Measurements from ENCODE around the gene AKT2. TPM values are rescaled to one million over a fixed set of nuclear protein-coding genes. Genes with fewer than 3 reads are reported as not detected.

AKT2 gene
- polyA plus RNA-seq, 2 of the 4 experiments (the other 2 are of a cell fraction), result 136 to 159 TPM

GRCh38 chr19:40278361-40279035 is 6.6 kb downstream of the AKT2 start:
- Histone ChIP-seq H3K27ac (no peak overlapping the region), H3K4me3 (no peak overlapping the region), H3K4me1 (peaks cover 3% of the 10 kb centered on the region), H3K9me3 (no peaks in the 10 kb centered on the region), H3K4me2 (no peak overlapping the region)
- TF ChIP-seq HOXA7 (CRISPR knock-in tag; IDR thresholded peaks at IDR 0.05) (no peak), HDAC2 (IDR thresholded peaks at IDR 0.05) (no peak), EHMT2 (IDR thresholded peaks at IDR 0.05; ENCODE audit: low read depth) (no peak), RARB (CRISPR knock-in tag; IDR thresholded peaks at IDR 0.05) (no peak), NFE2L2 (conservative IDR thresholded peaks at IDR 0.05; ENCODE audit: low read length) (no peak), PHF8 (IDR thresholded peaks at IDR 0.05; ENCODE audit: borderline replicate concordance, low read depth) (no peak), RFX5 (IDR thresholded peaks at IDR 0.05) (no peak), CHD2 (IDR thresholded peaks at IDR 0.05; ENCODE audit: low read length, partially characterized antibody) (no peak), FOSL2 (IDR thresholded peaks at IDR 0.05) (no peak), FOSL2 (CRISPR knock-in tag; IDR thresholded peaks at IDR 0.05) (no peak), CTCF (IDR thresholded peaks at IDR 0.05) (no peak)
- TF ChIP-seq, protein P1, sequence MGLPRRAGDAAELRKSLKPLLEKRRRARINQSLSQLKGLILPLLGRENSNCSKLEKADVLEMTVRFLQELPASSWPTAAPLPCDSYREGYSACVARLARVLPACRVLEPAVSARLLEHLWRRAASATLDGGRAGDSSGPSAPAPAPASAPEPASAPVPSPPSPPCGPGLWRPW (IDR thresholded peaks at IDR 0.05), result no peak
- TF ChIP-seq, protein P2, sequence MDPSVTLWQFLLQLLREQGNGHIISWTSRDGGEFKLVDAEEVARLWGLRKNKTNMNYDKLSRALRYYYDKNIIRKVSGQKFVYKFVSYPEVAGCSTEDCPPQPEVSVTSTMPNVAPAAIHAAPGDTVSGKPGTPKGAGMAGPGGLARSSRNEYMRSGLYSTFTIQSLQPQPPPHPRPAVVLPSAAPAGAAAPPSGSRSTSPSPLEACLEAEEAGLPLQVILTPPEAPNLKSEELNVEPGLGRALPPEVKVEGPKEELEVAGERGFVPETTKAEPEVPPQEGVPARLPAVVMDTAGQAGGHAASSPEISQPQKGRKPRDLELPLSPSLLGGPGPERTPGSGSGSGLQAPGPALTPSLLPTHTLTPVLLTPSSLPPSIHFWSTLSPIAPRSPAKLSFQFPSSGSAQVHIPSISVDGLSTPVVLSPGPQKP (IDR thresholded peaks at IDR 0.05; ENCODE audit: low read depth, low read length), result no peak
- TF ChIP-seq, protein P3, sequence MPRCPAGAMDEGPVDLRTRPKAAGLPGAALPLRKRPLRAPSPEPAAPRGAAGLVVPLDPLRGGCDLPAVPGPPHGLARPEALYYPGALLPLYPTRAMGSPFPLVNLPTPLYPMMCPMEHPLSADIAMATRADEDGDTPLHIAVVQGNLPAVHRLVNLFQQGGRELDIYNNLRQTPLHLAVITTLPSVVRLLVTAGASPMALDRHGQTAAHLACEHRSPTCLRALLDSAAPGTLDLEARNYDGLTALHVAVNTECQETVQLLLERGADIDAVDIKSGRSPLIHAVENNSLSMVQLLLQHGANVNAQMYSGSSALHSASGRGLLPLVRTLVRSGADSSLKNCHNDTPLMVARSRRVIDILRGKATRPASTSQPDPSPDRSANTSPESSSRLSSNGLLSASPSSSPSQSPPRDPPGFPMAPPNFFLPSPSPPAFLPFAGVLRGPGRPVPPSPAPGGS (IDR thresholded peaks at IDR 0.05), result no peak
- FAIRE-seq, result no peak
- ATAC-seq, result no peak
- WGBS (ENCODE audit: missing lambda C conversion rate), result 91% methylated on average over 16 of the region's 16 CpGs
- no peak for DNase-seq (ENCODE audit: low read depth in 1 of 2, low spot score in 1 of 2)
- ChIA-PET CTCF (interaction anchor here (0.6 to 10.0 kb wide), 11 partner anchors 12 to 871 kb away, joined by 3 to 86 read pairs (median 3); partner anchors contain the start of gene TTC9B), POLR2A (no interaction called here)

GRCh38 chr19:40277356-40278059 is 7.6 kb downstream of the AKT2 start:
- no peak for FAIRE-seq
- Histone ChIP-seq H3K4me1 (no peaks in the 10 kb centered on the region), H3K27ac (no peak overlapping the region), H3K4me3 (no peak overlapping the region), H3K4me2 (no peak overlapping the region), H3K9me3 (no peaks in the 10 kb centered on the region)
- WGBS (ENCODE audit: missing lambda C conversion rate), result 93% methylated on average over 10 of the region's 10 CpGs
- no peak for DNase-seq (ENCODE audit: low read depth in 1 of 2, low spot score in 1 of 2)
- POLR2A ChIA-PET, result no interaction called here
- TF ChIP-seq HOXB13 (CRISPR knock-in tag; IDR thresholded peaks at IDR 0.05; ENCODE audit: low read depth) (no peak), RCOR1 (IDR thresholded peaks at IDR 0.05; ENCODE audit: low read depth, low read length) (no peak), HOXB5 (CRISPR knock-in tag; IDR thresholded peaks at IDR 0.05) (no peak), NFE2L2 (conservative IDR thresholded peaks at IDR 0.05; ENCODE audit: low read length) (no peak), POLR2AphosphoS2 (conservative IDR thresholded peaks at IDR 0.05; ENCODE audit: low read length) (no peak), BHLHE40 (IDR thresholded peaks at IDR 0.05; ENCODE audit: low read depth, low read length) (no peak), ZSCAN20 (CRISPR knock-in tag; IDR thresholded peaks at IDR 0.05) (no peak), MAFK (IDR thresholded peaks at IDR 0.05; ENCODE audit: partially characterized antibody) (no peak), EHMT2 (IDR thresholded peaks at IDR 0.05; ENCODE audit: low read depth) (no peak), CHD2 (IDR thresholded peaks at IDR 0.05; ENCODE audit: low read length, partially characterized antibody) (no peak), TFCP2L1 (CRISPR knock-in tag; IDR thresholded peaks at IDR 0.05) (no peak), HDAC2 (IDR thresholded peaks at IDR 0.05) (no peak), RAD21 (conservative IDR thresholded peaks at IDR 0.05 in 1 of 2, IDR thresholded peaks at IDR 0.05 in 1 of 2) (no peak), ATOH8 (CRISPR knock-in tag; IDR thresholded peaks at IDR 0.05; ENCODE audit: low read depth) (no peak), PHF8 (IDR thresholded peaks at IDR 0.05; ENCODE audit: borderline replicate concordance, low read depth) (no peak)
- TF ChIP-seq, protein P2 (IDR thresholded peaks at IDR 0.05; ENCODE audit: low read depth, low read length), result no peak
- 0 out of 6 replicates have a peak, but pooled peaks of 1 of the 2 experiments have one; percentile 4 for ATAC-seq
- CTCF ChIA-PET, result interaction anchor here (0.7 to 10.0 kb wide), 8 partner anchors 11 to 485 kb away, joined by 3 to 86 read pairs (median 3); no protein-coding TSS in a partner anchor
